ENCODE data around the gene ATP4B.

- TF ChIP-seq TAF1 (IDR thresholded peaks at IDR 0.05; ENCODE audit: low read depth, low read length) = no peak
- no peak for TF ChIP-seq POLR2AphosphoS5 (IDR thresholded peaks at IDR 0.05; ENCODE audit: low read depth, low read length)
- no peak for TF ChIP-seq POLR2A (IDR thresholded peaks at IDR 0.05; ENCODE audit: low read depth, low read length)
- TF ChIP-seq POU2F2 (IDR thresholded peaks at IDR 0.05; ENCODE audit: low read depth, low read length) = no peak
These were observed 11.1 kb downstream of the ATP4B start for GRCh38 chr13:113646921-113647340.

Data from GM12891 (cell line).